HL-60 (cell line): ENCODE results near the gene MMP15.
"Not testable (repeated sequence)": the region's sequence is repeated elsewhere in the genome, so short reads cannot be mapped to it uniquely, and the experiment has no call there.

Source experiments
- DNase-seq, 2 experiments: peaks; one replicate each; pipeline ENCODE4 v3.0.0-alpha.2; 2010 to 2020; ENCODE audit warnings: low read depth in 1 of 2, low spot score in 1 of 2
- H3K27ac ChIP-seq: fragments of 250-450 bp; sonication (Bioruptor Pico); replicated peaks from 2 replicates; pipeline ENCODE4 v1.5.1; 2020; ENCODE audit warnings: mild to moderate bottlenecking, moderate library complexity
- H3K27me3 ChIP-seq: fragments of 250-450 bp; sonication (Bioruptor Pico); 2 replicates; pipeline ENCODE4 v1.5.1; 2021; ENCODE audit warnings: mild to moderate bottlenecking, moderate library complexity; ENCODE audit not compliant: insufficient read depth, poor library complexity, severe bottlenecking
- H3K4me3 ChIP-seq: replicated peaks from 2 replicates; pipeline ENCODE4 v1.5.1; 2011; ENCODE audit warnings: mild to moderate bottlenecking, control low read depth, low read length; ENCODE audit not compliant: insufficient read depth
- GABPA ChIP-seq: IDR thresholded peaks from 2 replicates; pipeline ENCODE4 v1.6.1; 2012; ENCODE audit warnings: low read depth
- POLR2AphosphoS5 ChIP-seq: IDR thresholded peaks from 2 replicates; pipeline ENCODE4 v1.6.1; 2012; ENCODE audit warnings: low read depth
- SPI1 ChIP-seq: IDR thresholded peaks from 2 replicates; pipeline ENCODE4 v1.6.1; 2012; ENCODE audit warnings: low read depth, mild to moderate bottlenecking, borderline replicate concordance
- TF ChIP-seq, protein P1 (sequence below): IDR thresholded peaks from one replicate; pipeline ENCODE4 v1.5.1; 2011; ENCODE audit warnings: low read length, control low read depth, inconsistent platforms; ENCODE audit not compliant: insufficient read depth
- TF ChIP-seq, protein P2 (sequence below): IDR thresholded peaks from 2 replicates; pipeline ENCODE4 v1.6.1; 2012; ENCODE audit warnings: low read depth; ENCODE audit not compliant: insufficient replicate concordance

The MMP15 gene

DNA sequence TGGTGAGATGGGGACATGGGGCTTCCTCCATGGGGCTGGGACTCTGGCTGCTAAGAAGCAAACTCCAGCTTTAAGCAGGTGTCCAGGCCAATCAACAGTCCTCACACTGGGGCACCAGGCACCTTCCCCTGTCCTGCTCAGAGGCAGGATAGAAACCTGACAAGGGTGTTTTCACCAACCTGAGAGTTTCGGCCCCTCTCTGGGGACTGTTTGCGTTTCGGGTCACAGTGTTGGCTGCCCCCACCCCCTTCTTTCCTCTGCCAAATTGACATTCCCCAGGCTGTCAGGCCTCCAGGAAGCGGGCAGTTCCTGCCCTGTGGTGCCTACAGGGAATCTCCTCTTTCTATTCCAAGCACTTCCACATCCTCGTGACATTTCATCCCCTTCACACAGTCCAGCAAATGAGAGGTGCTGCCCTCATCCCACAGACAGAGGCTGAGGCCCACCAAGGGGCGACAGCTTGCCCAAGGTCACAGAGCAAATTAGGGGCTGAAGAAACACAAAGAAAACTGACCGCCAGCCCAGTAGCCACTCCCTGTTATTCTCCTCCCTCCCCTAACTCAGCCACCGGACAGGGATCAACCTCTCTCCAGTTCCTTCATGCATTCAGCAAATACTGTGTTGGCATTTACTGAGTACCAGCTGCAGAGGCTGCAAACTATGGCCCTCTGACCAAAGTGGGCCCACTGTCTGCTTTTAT, 38.0 kb downstream of the MMP15 start:
- no peak overlapping the region for H3K4me3 ChIP-seq
- DNase-seq, result no peak
- TF ChIP-seq GABPA, result no peak
- TF ChIP-seq, protein P1, sequence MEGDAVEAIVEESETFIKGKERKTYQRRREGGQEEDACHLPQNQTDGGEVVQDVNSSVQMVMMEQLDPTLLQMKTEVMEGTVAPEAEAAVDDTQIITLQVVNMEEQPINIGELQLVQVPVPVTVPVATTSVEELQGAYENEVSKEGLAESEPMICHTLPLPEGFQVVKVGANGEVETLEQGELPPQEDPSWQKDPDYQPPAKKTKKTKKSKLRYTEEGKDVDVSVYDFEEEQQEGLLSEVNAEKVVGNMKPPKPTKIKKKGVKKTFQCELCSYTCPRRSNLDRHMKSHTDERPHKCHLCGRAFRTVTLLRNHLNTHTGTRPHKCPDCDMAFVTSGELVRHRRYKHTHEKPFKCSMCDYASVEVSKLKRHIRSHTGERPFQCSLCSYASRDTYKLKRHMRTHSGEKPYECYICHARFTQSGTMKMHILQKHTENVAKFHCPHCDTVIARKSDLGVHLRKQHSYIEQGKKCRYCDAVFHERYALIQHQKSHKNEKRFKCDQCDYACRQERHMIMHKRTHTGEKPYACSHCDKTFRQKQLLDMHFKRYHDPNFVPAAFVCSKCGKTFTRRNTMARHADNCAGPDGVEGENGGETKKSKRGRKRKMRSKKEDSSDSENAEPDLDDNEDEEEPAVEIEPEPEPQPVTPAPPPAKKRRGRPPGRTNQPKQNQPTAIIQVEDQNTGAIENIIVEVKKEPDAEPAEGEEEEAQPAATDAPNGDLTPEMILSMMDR, result no peak
- no peak for TF ChIP-seq SPI1
- no peak for TF ChIP-seq POLR2AphosphoS5
- TF ChIP-seq, protein P2, sequence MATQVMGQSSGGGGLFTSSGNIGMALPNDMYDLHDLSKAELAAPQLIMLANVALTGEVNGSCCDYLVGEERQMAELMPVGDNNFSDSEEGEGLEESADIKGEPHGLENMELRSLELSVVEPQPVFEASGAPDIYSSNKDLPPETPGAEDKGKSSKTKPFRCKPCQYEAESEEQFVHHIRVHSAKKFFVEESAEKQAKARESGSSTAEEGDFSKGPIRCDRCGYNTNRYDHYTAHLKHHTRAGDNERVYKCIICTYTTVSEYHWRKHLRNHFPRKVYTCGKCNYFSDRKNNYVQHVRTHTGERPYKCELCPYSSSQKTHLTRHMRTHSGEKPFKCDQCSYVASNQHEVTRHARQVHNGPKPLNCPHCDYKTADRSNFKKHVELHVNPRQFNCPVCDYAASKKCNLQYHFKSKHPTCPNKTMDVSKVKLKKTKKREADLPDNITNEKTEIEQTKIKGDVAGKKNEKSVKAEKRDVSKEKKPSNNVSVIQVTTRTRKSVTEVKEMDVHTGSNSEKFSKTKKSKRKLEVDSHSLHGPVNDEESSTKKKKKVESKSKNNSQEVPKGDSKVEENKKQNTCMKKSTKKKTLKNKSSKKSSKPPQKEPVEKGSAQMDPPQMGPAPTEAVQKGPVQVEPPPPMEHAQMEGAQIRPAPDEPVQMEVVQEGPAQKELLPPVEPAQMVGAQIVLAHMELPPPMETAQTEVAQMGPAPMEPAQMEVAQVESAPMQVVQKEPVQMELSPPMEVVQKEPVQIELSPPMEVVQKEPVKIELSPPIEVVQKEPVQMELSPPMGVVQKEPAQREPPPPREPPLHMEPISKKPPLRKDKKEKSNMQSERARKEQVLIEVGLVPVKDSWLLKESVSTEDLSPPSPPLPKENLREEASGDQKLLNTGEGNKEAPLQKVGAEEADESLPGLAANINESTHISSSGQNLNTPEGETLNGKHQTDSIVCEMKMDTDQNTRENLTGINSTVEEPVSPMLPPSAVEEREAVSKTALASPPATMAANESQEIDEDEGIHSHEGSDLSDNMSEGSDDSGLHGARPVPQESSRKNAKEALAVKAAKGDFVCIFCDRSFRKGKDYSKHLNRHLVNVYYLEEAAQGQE, result no peak
- no peak overlapping the region for H3K27ac ChIP-seq
- no peaks in the 10 kb centered on the region for H3K27me3 ChIP-seq

DNA sequence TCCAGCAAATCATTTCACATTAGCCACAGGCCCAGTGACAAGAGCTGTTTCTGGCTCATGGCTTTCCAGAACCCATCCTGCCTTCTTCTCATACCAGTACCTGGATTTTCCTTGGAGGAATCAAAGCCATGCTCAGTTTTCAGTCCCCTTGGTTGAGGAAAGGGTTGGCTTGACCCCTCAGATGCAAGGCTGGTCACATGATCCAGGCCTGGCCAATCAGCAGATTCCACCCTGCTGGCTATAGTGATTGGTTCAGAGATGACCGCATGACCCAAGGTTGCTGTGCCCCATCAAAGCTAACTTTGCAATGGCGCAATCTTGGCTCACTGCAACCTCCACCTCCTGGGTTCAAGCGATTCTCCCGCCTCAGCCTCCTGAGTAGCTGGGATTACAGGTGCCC, 45.0 kb downstream of the MMP15 start:
- DNase-seq, result no peak
- H3K27ac ChIP-seq, result no peak overlapping the region
- no peak overlapping the region for H3K4me3 ChIP-seq
- no peak for TF ChIP-seq POLR2AphosphoS5
- TF ChIP-seq SPI1, result no peak
- TF ChIP-seq GABPA, result no peak
- TF ChIP-seq, protein P2, result no peak
- TF ChIP-seq, protein P1, result no peak
- no peaks in the 10 kb centered on the region for H3K27me3 ChIP-seq

DNA sequence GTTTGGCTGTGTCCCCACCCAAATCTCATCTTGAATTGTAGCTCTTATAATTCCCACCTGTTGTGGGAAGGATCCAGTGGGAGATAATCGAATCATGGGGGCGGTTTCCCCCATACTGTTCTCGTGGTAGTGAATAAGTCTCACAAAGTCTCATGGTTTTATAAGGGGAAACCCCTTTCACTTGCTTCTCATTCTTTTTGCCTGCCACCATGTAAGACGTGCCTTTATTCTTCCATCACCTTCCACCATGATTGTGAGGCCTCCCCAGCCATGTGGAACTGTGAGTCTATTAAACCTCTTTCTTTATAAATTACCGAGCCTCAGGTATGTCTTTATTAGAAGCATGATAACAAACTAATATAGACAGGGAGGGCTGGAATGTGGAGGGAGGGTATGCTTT, 46.6 kb downstream of the MMP15 start:
- not testable (repeated sequence) for DNase-seq, H3K4me3 ChIP-seq, H3K27me3 ChIP-seq, H3K27ac ChIP-seq

DNA sequence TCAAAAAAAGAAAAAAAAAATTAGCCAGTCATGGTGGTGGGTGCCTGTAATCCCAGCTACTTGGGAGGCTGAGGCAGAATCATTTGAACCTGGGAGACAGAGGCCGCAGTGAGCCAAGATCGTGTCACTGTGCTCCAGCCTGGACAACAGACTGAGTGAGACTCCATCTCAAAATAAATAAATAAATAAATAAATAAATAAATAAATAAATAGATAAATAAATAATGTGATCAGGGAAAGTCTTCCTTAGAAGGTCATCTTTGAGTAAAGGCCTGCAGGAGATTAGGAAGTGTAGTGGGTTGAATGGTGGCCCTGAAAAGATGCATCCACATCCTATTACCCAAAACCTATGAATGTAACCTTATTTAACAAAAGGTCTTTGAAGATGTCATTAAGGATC, 47.5 kb downstream of the MMP15 start:
- not testable (repeated sequence) for DNase-seq, H3K27ac ChIP-seq, H3K4me3 ChIP-seq, H3K27me3 ChIP-seq

DNA sequence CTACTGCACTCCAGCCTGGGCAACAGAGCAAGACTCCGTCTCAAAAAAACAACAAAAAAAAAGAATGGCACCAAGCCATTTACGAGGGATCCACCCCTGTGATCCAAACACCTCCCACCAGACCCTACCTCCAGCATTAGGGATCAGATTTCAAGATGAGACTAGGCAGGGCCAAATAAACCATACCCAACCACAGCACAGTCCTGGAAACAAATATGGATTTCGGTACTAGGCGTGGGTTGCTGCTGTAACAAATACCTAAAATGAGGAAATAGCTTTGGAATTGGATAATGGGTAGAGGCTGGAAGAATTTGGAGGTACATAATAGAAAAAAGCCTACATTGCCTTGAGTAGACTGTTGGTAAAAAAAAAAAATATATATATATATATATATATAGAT, 49.1 kb downstream of the MMP15 start:
- Histone ChIP-seq H3K27ac (no peak overlapping the region), H3K27me3 (no peaks in the 10 kb centered on the region), H3K4me3 (no peak overlapping the region)
- DNase-seq, result no peak
- TF ChIP-seq, protein P1, result no peak
- TF ChIP-seq POLR2AphosphoS5, result no peak
- TF ChIP-seq, protein P2, result no peak
- TF ChIP-seq GABPA, result no peak
- TF ChIP-seq SPI1, result no peak
